HCT116 (cell line): ENCODE measurements around the gene ATP1A2. TPM values are rescaled to one million over a fixed set of nuclear protein-coding genes. Genes with fewer than 3 reads are reported as not detected.

ENCODE experiments used
- ATAC-seq: fragments of 200-7000 bp; cut with Tn5 transposase; 2 replicates; pipeline ENCODE4 v1.9.1; 2020; ENCODE audit warnings: mild to moderate bottlenecking, moderate library complexity
- BruUV-seq: library from RNA; stranded (reverse); fragments of 400-500 nt; replicated peaks from 2 replicates; lab custom pipeline; 2021; lab: Mats Ljungman, UMichigan
- CTCF ChIA-PET: fragments of 300-600 bp; sonication (Branson Sonifier 250); formaldehyde crosslinking; loops from one replicate; lab custom pipeline; 2021; ENCODE audit warnings: antibody characterized with exemption; lab: Charles Lee
- POLR2A ChIA-PET: fragments of 300-600, 350-600 bp; sonication (Branson Sonifier 250); formaldehyde crosslinking; loops from one replicate; lab custom pipeline; 2021; ENCODE audit warnings: antibody characterized with exemption; lab: Charles Lee
- RAD21 ChIA-PET, 2 experiments: fragments of 300-600 bp; sonication (Branson Sonifier 250); formaldehyde crosslinking; loops; one replicate each; lab custom pipeline; 2023; ENCODE audit warnings: low total read pairs in 2 of 2; ENCODE audit not compliant: uncharacterized antibody in 2 of 2, unreplicated experiment in 2 of 2, low non-redundant PET in 1 of 2; lab: Charles Lee
- DNase-seq: peaks from one replicate; pipeline ENCODE4 v3.0.0-alpha.2; 2010; ENCODE audit warnings: low read depth, low spot score
- H2AFZ ChIP-seq: fragments of 200-600 bp; shearing (Covaris generic), sonication (generic); 2 replicates; pipeline ENCODE4 v1.6.1; 2017; ENCODE audit warnings: low read depth, mixed run types, mixed read lengths, antibody characterized with exemption, low read length; ENCODE audit not compliant: poor library complexity, severe bottlenecking
- H3K27ac ChIP-seq: 2 replicates; pipeline ENCODE4 v1.5.1; 2012; ENCODE audit warnings: low read depth, low read length
- H3K27me3 ChIP-seq: fragments of 200-600 bp; sonication (generic); 2 replicates; pipeline ENCODE4 v1.6.1; 2016; ENCODE audit warnings: mixed run types, low read length, mixed read lengths; ENCODE audit not compliant: insufficient read depth
- H3K36me3 ChIP-seq, 2 experiments: fragments of 200-500 bp in 1 of 2; fragments of 200-600 bp in 1 of 2; sonication (Bioruptor generic) in 1 of 2; sonication (generic) in 1 of 2; 2 replicates each; pipeline versions ENCODE4 v1.5.1 to v1.6.1; 2014 to 2016; ENCODE audit warnings: low read length in 2 of 2, inconsistent platforms in 1 of 2, mixed read lengths in 1 of 2, mixed run types in 1 of 2; ENCODE audit not compliant: insufficient read depth in 2 of 2, control insufficient read depth in 1 of 2
- H3K4me1 ChIP-seq, 2 experiments: fragments of 200-600 bp in 1 of 2; sonication (generic) in 1 of 2; 2 replicates each; pipeline versions ENCODE4 v1.5.1 to v1.6.1; 2012 to 2017; ENCODE audit warnings: low read length in 2 of 2, inconsistent platforms in 1 of 2, mild to moderate bottlenecking in 1 of 2, mixed read lengths in 1 of 2, mixed run types in 1 of 2, moderate library complexity in 1 of 2; ENCODE audit not compliant: insufficient read depth in 2 of 2, control insufficient read depth in 1 of 2
- H3K4me2 ChIP-seq: fragments of 200-600 bp; sonication (generic); 2 replicates; pipeline ENCODE4 v1.6.1; 2017; ENCODE audit warnings: mixed run types, low read length, mixed read lengths
- H3K4me3 ChIP-seq, 2 experiments: fragments of 200-600 bp in 1 of 2; sonication (generic) in 1 of 2; replicated peaks in 1 of 2; 2 replicates each; pipeline ENCODE4 v1.5.1; 2011 to 2016; ENCODE audit warnings: low read length in 2 of 2, control low read depth in 1 of 2, low read depth in 1 of 2, mild to moderate bottlenecking in 1 of 2, mixed read lengths in 1 of 2, mixed run types in 1 of 2
- H3K79me2 ChIP-seq: fragments of 200-600 bp; sonication (generic); 2 replicates; pipeline ENCODE4 v1.6.1; 2017; ENCODE audit warnings: mild to moderate bottlenecking, mixed run types, low read length, moderate library complexity, mixed read lengths; ENCODE audit not compliant: insufficient read depth
- H3K9ac ChIP-seq: fragments of 200-600 bp; sonication (generic); 2 replicates; pipeline ENCODE4 v1.6.1; 2016; ENCODE audit warnings: low read length, mixed read lengths
- H3K9me2 ChIP-seq: fragments of 200-600 bp; sonication (generic), shearing (Covaris generic); 2 replicates; pipeline ENCODE4 v1.6.1; 2017; ENCODE audit warnings: mixed run types, mild to moderate bottlenecking, moderate library complexity; ENCODE audit not compliant: insufficient read depth
- H3K9me3 ChIP-seq, 2 experiments: fragments of 200-500 bp in 1 of 2; fragments of 200-600 bp in 1 of 2; sonication (Bioruptor generic) in 1 of 2; sonication (generic) in 1 of 2; 2 replicates each; pipeline ENCODE4 v1.6.1; 2014 to 2017; ENCODE audit warnings: low read length in 2 of 2, mixed read lengths in 2 of 2, inconsistent platforms in 1 of 2, low read depth in 1 of 2, mild to moderate bottlenecking in 1 of 2, mixed run types in 1 of 2, moderate library complexity in 1 of 2; ENCODE audit not compliant: control insufficient read depth in 1 of 2, insufficient read depth in 1 of 2
- H4K20me1 ChIP-seq: fragments of 200-600 bp; sonication (generic), shearing (Covaris generic); 2 replicates; pipeline ENCODE4 v1.6.1; 2017; ENCODE audit warnings: mixed run types, mild to moderate bottlenecking, moderate library complexity; ENCODE audit not compliant: insufficient read depth
- CTCF ChIP-seq, 3 experiments: fragments of 200-600 bp in 1 of 3; sonication (generic) in 1 of 3; IDR thresholded peaks in 2 of 3; conservative IDR thresholded peaks in 1 of 3; 2 replicates each; pipeline ENCODE4 v1.5.1; 2012 to 2017; ENCODE audit warnings: low read depth in 2 of 3, low read length in 2 of 3, antibody characterized with exemption in 1 of 3, borderline replicate concordance in 1 of 3, control low read depth in 1 of 3, mild to moderate bottlenecking in 1 of 3, mixed read lengths in 1 of 3, mixed run types in 1 of 3, moderate library complexity in 1 of 3; ENCODE audit not compliant: insufficient read depth in 1 of 3
- EGR1 ChIP-seq: IDR thresholded peaks from 2 replicates; pipeline ENCODE4 v1.6.1; 2012; ENCODE audit warnings: low read depth
- ELF1 ChIP-seq: IDR thresholded peaks from 2 replicates; pipeline ENCODE4 v1.6.1; 2012; ENCODE audit warnings: low read depth, borderline replicate concordance
- EZH2phosphoT487 ChIP-seq: fragments of 200-600 bp; IDR thresholded peaks from 2 replicates; pipeline ENCODE4 v1.6.1; 2018; ENCODE audit warnings: antibody characterized with exemption, borderline replicate concordance
- JUND ChIP-seq: IDR thresholded peaks from 2 replicates; pipeline ENCODE4 v1.6.1; 2012
- RAD21 ChIP-seq: IDR thresholded peaks from 2 replicates; pipeline ENCODE4 v1.6.1; 2012; ENCODE audit warnings: low read depth, mild to moderate bottlenecking
- SP1 ChIP-seq: IDR thresholded peaks from 2 replicates; pipeline ENCODE4 v1.6.1; 2012; ENCODE audit warnings: low read depth
- ZBTB33 ChIP-seq: IDR thresholded peaks from 2 replicates; pipeline ENCODE4 v1.6.1; 2011; ENCODE audit warnings: mild to moderate bottlenecking, low read length, moderate library complexity; ENCODE audit not compliant: insufficient replicate concordance; ENCODE audit errors: extremely low read depth
- ZFX ChIP-seq: fragments of 450-650 bp; IDR thresholded peaks from 2 replicates; pipeline ENCODE4 v1.6.1; 2017
- ZNF274 ChIP-seq: fragments of 200-500 bp; sonication (Bioruptor generic); IDR thresholded peaks from 2 replicates; pipeline ENCODE4 v1.6.1; 2014; ENCODE audit warnings: mild to moderate bottlenecking, low read depth, low read length, inconsistent platforms
- intact Hi-C: fragments of 100-400 bp; cut with micrococcal nuclease; formaldehyde crosslinking; loops from 2 replicates; pipeline ENCODE4 v1.10.0; 2022
- total RNA-seq: library from RNA; stranded (reverse); gene quantifications from one replicate; pipeline ENCODE4 v1.2.1, GENCODE V29; 2021; ENCODE audit not compliant: unreplicated experiment

Gene ATP1A2
- total RNA-seq, 1 experiment from 2014 or later: not detected

DNA sequence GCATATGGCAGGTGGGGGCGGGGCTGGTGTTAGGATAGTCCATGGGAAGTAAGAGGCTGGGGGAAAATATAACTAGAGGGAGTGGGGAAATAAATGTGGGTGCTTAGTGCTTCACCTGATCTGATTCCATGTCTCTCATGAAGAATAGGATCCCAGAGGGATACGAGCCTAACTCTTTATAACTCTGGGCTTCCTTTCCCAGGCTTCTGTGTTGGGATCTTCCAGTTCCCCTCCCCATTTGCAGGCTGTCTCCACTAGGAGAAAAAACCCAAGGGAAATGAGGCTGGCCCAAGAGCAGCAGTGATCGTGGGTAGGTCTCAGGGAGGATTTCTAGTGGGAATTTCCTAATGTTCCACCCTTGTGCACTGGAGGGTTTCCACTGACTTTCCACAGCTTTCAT lies 32.6 kb upstream of the ATP1A2 start:
- no peaks in the 10 kb centered on the region for H4K20me1 ChIP-seq
- H3K9me3 ChIP-seq: no peaks in the 10 kb centered on the region
- H3K9me2 ChIP-seq: no peaks in the 10 kb centered on the region
- intact Hi-C loops: no loop called here
- TF ChIP-seq EGR1 (no peak), RAD21 (no peak), SP1 (no peak), ZBTB33 (no peak), ZFX (no peak), EZH2phosphoT487 (no peak), ELF1 (no peak), CTCF (IDR thresholded peaks at IDR 0.05 in 2 of 3, conservative IDR thresholded peaks at IDR 0.05 in 1 of 3; ENCODE audit: borderline replicate concordance in 1 of 3, insufficient read depth in 1 of 3, low read depth in 2 of 3, low read length in 2 of 3) (no peak), ZNF274 (no peak), JUND (no peak)
- RAD21 ChIA-PET: no interaction called here
- no peaks in the 10 kb centered on the region for H3K79me2 ChIP-seq
- H3K9ac ChIP-seq: no peak overlapping the region
- H3K4me2 ChIP-seq: no peak overlapping the region
- no peak overlapping the region for H2AFZ ChIP-seq
- H3K27me3 ChIP-seq: peaks cover 26% of the 10 kb centered on the region
- no peak for ATAC-seq
- no peaks in the 10 kb centered on the region for H3K36me3 ChIP-seq
- POLR2A ChIA-PET: no interaction called here
- no peak overlapping the region for H3K4me3 ChIP-seq
- BruUV-seq: no TSS peak
- CTCF ChIA-PET: interaction anchor here (1.1 kb wide), 1 partner anchor 37 kb away, joined by 3 read pairs; no protein-coding TSS in a partner anchor
- DNase-seq: no peak
- H3K27ac ChIP-seq: no peak overlapping the region
- no peaks in the 10 kb centered on the region; a peak in 2 of 4 replicates for H3K4me1 ChIP-seq
